Hepatic stellate cell (primary cell): ENCODE measurements around the gene FHIT.

Experiments
- DNase-seq: peaks from one replicate; pipeline ENCODE4 v3.0.0; 2011; ENCODE audit warnings: low spot score

FHIT gene

GRCh38 chr3:60047426-60048200 lies 1203.6 kb downstream of the FHIT start:
- no peak for DNase-seq

- no peak for DNase-seq
Measured at GRCh38 chr3:60046210-60046609, 1205.0 kb downstream of the FHIT start.

- DNase-seq, result no peak
Measured at GRCh38 chr3:60045686-60046085, 1205.6 kb downstream of the FHIT start.

- no peak for DNase-seq
Measured at GRCh38 chr3:60036803-60037202, 1214.4 kb downstream of the FHIT start.

GRCh38 chr3:60033901-60034453 lies 1217.3 kb downstream of the FHIT start:
- DNase-seq, result no peak

- DNase-seq, result no peak
Measured at GRCh38 chr3:60030982-60031381, 1220.3 kb downstream of the FHIT start.

GRCh38 chr3:60028233-60028632 lies 1223.0 kb downstream of the FHIT start:
- no peak for DNase-seq

GRCh38 chr3:60027335-60027734 lies 1223.9 kb downstream of the FHIT start:
- no peak for DNase-seq

GRCh38 chr3:60025096-60026050 lies 1225.9 kb downstream of the FHIT start:
- DNase-seq, result no peak

GRCh38 chr3:60024400-60024799 lies 1226.9 kb downstream of the FHIT start:
- no peak for DNase-seq

- no peak for DNase-seq
Measured at GRCh38 chr3:60023189-60023588, 1228.1 kb downstream of the FHIT start.

- no peak for DNase-seq
Measured at GRCh38 chr3:60017631-60018030, 1233.6 kb downstream of the FHIT start.

GRCh38 chr3:60015032-60015705 lies 1236.1 kb downstream of the FHIT start:
- DNase-seq, result no peak

GRCh38 chr3:60013241-60013640 lies 1238.0 kb downstream of the FHIT start:
- DNase-seq, result no peak

- no peak for DNase-seq
Measured at GRCh38 chr3:60011218-60011617, 1240.0 kb downstream of the FHIT start.

GRCh38 chr3:60010781-60011180 lies 1240.5 kb downstream of the FHIT start:
- no peak for DNase-seq

- no peak for DNase-seq
Measured at GRCh38 chr3:60009931-60010478, 1241.2 kb downstream of the FHIT start.

GRCh38 chr3:60001369-60001768 lies 1249.9 kb downstream of the FHIT start:
- no peak for DNase-seq

GRCh38 chr3:60000311-60001105 lies 1250.7 kb downstream of the FHIT start:
- DNase-seq, result no peak

- no peak for DNase-seq
Measured at GRCh38 chr3:59998058-59998457, 1253.2 kb downstream of the FHIT start.

GRCh38 chr3:59997583-59997982 lies 1253.7 kb downstream of the FHIT start:
- no peak for DNase-seq
